ENCODE measurements around the gene PFN3.

DNA sequence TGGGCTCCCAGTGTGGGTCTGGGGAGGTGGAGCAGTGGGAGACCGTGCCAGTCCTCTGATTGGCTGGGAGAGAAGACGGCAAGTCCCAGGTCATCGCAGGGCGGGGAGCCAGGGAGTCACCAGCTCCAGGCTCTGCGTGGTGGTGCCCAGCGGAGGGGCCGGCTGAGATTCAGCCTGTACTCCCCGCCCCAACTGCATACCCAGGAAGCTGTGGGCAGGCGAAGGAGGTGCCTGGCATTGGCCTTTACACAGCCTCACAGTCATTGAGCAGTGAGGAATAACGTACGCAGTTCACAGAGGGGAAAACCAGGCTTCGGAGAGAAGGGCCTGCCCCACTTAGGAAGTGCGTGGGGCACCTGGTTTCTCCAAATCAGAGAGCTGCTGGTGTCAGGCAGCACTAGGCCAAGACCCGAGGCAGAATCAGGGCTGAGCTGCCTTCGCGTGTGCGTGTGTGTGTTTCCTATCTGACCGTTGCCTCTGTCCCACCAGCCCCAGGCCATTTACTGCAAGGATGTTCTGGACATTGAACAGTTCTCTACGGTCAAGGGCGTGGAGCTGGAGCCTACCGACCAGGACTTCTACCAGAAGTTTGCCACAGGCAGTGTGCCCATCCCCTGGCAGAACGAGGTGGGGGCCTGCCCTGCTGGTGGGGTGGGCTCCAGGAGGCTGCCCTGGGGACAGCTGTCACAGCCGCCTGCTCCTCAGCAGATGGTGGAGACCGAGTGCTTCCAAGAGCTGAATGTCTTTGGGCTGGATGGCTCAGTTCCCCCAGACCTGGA is 39.9 kb upstream of the PFN3 start:
- TF ChIP-seq CTCF (conservative IDR thresholded peaks at IDR 0.05; ENCODE audit: low read length) (no peak), EZH2phosphoT487 (IDR thresholded peaks at IDR 0.05; ENCODE audit: borderline replicate concordance, low read depth, low read length) (no peak)
